Head of caudate nucleus (tissue), 42 donors: ENCODE data around the gene MSRB1.
"Not testable (repeated sequence)": the region's sequence is repeated elsewhere in the genome, so short reads cannot be mapped to it uniquely, and the experiment has no call there.

Experiments
- DNase-seq, 42 donors: peaks; one replicate each; pipeline versions ENCODE4 v3.0.0 to v3.0.0-alpha.2; 2020 to 2021; ENCODE audit warnings: mixed read lengths in 7 of 42
- intact Hi-C: fragments of 100-400 bp; cut with DNase I; formaldehyde crosslinking; loops from one replicate; pipeline ENCODE4 v1.15.0; 2022

Gene MSRB1

DNA sequence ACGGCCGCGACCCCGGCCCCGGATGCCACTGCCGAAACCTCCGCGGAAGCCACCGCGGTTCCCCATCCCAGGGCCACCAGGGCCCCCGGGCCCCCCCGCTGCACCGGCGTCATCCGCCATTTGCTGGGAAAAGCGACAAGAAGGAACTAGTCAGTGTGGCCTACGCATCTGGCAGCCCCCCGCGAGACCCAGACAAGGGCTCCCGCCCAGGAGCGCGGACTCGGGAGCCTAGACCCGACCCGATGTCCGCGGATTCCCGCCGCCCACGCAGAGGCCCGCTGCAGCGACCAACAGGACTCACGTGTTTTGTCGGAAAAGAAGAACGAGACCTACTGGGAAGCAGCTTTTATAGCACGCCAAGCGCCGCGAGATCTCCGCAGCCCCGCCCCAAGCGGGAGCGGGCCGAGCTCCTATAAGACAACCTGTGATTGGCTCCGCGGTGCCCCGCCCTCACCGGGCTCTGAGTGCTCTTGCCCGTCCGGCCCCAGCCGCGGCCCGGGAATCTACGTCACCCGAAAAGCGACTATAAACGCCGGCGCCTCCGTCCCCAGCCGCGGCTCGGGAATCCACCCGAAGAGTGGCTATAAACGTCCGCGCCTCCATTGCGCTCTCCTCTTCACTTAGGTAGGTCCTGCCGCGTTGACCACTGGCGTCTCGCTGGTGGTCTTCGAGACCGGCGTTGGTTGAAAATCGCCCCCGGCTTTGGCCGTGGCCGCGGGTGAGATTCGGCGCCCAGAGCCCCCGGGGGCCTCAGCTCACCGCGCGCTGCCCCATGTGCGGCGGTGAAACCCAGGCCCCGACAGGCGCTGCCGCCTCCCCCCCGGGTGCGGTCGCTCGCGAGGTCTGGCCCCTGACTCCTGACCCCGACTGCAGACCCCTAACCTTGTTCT is 21.8 kb upstream of the MSRB1 start, which contains the start of gene RPS2:
Gene RPS2, minus strand, starts transcription at position 321 of the 890 bp plus-strand sequence. Its CDS starts 201 bp downstream, at position 120.
- intact Hi-C loops, result no loop called here
- peak; percentile 96 to 100 (median 99) for DNase-seq

DNA sequence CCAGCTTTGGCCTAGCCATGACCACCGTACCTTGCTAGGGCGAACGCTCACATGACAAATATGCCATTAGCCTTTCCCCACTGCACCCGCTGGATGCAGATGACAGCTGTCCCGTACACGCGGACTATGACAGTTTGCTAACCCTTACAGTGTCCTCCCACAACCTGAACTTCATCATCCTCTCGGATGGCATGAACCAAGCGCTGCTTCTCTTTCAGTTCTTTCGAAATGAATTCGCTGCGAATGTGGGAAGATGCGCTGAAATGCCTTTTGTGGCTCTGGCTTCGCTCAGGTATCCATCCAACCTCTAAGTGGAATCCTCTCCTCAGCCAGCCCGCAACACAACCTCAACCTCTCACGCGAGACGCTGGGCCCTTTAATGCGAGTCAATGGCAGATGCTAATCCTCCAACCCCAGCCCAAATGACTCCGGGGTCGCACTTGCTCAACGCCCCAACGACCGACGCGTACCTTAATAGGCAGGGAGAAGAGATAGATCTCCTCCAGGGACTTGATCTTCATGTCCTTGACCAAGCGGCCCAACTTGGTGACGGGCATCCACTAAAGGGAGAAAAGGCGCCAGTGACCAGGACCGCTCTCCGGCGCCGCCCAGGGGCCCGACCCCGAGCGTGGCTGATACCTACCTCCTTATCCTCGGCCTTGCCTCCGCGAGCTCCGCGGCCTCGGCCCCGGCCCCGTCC is 21.0 kb upstream of the MSRB1 start:
- intact Hi-C loops, result no loop called here
- peak in 3 of 42 donors; percentile 19 to 43 (median 30) for DNase-seq

DNA sequence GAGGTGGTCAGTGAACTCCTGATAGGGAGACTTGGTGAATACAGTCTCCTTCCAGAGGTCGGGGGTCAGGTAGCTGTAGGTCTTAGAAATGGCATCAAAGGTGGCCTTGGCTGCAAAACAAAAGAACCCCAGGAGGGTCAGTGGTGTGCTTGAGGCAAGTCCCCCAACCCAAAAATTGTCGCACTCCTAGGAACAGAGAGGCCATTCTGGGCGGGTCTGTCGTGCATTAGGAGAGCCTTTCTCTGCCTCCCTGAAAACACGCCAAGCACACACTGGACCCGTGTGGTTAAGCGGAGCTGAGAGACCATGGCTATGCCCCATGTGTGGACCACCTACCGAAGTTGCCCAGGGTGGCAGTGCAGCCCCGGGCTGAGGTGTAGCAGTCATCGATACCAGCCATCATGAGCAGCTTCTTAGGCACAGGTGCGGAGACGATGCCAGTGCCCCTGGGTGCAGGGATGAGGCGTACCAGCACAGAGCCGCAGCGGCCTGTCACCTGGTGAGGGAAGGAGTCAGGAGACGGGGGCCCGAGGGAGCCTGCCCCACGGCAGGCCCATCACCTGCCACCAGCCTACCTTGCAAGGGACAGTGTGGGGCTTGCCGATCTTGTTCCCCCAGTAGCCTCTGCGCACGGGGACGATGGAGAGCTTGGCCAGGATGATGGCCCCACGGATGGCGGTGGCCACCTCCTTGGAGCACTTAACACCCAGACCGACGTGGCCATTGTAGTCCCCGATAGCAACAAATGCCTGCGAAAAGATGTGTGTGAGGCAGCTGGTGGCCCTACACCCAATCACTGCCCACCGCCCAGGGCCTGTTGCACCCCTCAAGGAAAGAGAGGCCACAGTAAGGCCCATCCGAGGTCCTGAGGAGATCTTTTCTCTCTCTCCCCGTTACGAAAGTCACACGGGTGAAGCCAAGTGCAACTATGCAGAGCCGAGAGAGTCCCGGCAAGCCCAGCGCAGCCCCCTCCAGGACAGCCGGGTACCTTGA is 19.5 kb upstream of the MSRB1 start:
- DNase-seq, intact Hi-C loops: not testable (repeated sequence)

DNA sequence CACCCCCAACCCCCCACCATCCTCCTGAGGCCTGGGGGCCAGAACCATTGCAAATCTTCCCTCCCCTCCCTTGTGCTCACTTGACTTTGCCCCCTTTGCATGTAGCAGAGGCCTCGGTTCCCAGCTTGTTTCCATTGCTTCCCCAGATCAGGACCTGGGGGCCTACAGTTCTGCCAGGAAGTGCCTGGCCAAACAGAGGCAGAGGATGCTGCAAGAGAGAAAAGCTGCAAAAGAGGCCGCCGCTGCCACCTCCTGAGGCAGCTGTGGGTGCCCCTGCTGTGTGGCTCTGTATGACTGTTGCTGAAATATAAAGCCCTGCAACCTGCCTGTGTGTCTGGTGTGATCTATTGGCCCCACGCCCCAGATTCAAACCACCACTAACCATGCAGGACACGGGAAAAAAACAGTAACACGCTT is 18.7 kb upstream of the MSRB1 start:
- intact Hi-C loops, result no loop called here
- no peak for DNase-seq

DNA sequence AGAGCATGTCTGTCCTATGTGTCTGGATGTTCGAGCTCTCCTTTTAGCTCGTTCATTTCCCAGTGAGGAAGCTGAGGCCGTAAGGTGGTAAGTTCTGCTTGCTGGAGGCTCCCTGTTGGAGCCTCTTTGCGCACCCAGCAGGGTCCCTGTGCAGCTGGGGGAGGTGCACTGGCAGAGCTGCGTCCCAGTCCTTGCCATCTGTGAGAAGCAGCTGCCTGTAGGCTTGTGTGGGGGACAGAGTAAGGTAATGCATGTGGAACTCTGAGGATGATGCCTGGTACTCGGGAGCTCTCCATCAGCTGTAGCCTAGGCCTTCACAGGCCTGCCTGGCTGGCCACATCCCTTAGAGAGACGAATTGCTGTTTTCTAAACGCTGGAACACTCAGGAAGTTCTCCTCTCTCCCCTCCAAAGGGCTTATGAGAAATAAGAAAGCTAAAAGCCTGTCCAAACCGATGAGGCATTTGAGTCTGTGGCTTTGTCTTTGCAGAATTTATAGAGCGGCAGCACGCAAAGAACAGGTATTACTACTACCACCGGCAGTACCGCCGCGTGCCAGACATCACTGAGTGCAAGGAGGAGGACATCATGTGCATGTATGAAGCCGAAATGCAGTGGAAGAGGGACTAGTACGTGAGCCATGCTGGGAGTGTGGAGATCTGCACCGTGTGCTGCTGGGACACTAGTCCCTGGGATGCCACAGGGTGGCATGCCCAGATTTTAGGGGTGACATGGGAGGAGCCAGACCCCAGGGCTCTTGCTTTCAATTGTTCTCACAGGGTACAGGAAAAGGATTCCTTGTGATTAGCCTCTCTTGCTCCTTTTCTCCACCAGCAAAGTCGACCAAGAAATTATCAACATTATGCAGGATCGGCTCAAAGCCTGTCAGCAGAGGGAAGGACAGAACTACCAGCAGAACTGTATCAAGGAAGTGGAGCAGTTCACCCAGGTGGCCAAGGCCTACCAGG is 17.9 kb upstream of the MSRB1 start:
- intact Hi-C loops, result no loop called here
- no peak for DNase-seq

DNA sequence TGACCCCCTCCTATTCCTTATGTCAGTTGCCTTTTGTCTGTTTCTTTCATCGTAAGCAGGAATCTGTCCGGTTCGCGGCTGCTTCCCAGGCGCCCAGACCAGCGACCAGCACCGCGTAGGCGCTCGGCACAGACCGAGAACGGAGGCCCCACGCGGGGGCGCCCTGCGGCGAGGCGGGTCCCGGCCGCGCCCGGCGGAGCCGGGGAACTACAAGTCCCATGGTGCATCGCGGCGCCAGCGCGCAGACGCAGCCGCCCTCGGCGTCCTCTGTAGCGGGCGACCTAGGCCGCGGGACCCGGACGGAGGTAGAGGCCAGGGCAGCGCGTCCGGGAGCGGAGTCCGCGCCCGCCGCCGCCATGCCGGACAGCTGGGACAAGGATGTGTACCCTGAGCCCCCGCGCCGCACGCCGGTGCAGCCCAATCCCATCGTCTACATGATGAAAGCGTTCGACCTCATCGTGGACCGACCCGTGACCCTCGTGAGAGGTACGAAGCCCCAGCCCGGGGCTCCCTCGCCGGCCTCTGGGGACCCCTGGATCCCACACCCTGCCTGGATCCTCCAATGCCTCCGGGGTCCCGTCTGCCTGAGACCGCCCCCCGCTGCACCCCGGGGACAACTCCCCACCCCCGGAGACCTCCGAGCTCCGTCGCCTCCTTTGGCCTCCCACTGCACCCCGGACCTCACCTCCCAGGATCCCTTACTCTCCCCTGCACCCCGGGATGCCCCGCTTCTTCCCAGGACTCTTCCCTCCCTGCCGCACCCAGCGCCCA is 16.5 kb upstream of the MSRB1 start, which contains the start of gene NDUFB10:
Gene NDUFB10, plus strand, starts transcription at position 270 of the 771 bp plus-strand sequence. Its CDS starts 87 bp downstream, at position 357.
- intact Hi-C loops, result no loop called here
- DNase-seq, result peak; percentile 78 to 98 (median 94)

DNA sequence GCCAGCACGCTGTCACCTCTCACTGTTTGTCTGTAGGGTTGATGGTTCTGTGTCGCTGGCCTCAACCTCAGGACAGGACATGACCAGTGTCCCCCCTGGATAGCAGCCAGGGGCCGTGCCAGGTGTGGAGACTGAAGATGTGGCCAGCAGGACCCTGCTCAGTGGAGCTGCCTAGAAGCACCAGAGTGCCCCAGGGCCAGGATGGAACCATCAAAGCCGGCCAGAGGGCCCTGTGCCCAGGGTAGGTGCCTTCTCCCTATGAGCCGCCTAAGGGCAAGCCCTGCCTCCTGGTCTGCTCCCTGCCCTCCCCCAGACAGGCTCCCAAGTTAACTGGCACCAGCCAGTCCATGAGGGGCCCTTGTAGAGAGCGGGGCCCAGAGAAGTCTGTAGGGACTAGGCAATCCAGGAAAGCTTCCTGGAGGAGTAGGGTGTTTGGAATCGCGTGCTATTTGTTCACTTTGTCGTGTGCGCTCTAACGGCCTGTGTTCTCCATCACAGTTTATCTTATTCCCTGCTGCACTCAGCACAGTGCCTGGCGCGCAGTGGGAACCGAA is 15.8 kb upstream of the MSRB1 start:
- intact Hi-C loops, result no loop called here
- DNase-seq, result no peak

DNA sequence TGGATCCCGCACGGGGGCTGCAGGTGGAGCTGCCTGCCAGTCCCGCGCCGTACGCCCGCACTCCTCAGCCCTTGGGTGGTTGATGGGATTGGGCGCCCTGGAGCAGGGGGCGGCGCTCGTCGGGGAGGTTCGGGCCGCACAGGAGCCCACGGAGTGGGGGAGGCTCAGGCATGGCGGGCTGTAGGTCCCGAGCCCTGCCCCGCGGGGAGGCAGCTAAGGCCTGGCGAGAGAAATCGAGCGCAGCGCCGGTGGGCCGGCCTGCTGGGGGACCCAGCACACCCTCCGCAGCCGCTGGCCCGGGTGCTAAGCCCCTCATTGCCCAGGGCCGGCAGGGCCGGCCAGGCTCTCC is 15.1 kb upstream of the MSRB1 start:
- DNase-seq, intact Hi-C loops: not testable (repeated sequence)

DNA sequence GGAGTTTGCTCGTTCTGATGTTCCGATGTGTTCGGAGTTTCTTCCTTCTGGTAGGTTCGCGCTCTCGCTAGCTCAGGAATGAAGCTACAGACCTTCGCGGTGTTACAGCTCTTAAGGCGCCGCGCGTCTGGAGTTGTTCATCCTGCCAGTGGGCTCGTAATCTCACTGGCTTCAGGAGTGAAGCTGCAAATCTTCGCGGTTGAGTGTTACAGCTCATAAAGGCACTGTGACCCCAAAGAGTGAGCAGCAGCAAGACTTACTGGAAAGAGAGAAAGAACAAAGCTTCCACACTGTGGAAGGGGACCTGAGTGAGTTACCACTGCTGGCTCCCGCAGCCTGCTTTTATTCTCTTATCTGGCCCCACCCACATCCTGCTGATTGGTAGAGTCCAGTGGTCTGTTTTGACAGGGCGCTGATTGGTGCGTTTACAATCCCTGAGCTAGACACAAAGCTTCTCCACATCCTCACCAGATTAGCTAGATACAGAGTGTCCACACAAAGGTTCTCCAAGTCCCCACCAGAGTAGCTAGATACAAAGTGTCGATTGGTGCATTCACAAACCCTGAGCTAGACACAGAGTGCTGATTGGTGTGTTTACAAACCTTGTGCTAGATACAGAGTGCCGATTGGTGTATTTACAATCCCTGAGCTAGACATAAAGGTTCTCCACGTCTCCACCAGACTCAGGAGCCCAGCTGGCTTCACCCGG is 14.6 kb upstream of the MSRB1 start:
- intact Hi-C loops, DNase-seq: not testable (repeated sequence)

DNA sequence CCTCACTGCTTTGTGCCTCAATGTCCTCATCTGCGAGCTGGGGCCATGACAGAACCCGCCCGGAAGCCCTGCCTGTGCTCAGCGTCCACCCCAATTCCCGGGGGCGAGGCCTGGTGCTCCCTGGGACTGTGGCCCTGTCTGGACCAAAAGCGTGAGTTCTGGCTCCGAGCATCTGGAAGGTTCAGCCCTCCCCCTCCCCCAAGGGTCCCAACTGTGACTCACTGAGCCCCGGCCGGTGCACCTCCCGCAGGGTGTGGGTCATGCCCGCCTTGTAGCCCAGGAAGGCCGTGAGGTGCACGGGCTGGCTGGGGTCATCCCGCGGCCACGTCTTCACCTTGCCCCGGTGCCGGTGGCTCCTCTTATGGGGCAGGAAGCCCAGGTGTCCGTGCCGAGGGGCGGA is 10.7 kb upstream of the MSRB1 start:
- intact Hi-C loops, result no loop called here
- no peak for DNase-seq

DNA sequence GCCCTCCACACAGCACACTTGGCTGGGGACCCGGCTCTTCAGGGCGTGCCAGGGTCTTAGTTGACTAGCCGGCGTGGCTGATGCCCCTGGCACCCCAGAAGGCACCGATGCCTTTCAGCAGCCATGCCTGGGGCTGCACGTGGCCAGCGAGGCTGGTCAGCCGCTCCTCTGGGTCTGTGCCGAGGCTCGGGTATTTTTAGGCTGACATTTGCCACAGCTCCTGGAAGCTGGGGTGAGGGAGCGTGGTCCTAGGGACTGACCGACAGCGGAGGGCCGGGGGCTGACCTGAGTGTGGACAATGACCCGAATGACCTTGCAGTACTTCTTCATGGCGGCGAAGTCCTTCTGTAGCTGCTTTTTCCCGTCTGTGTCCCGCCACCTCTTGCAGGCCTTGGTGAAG is 7.6 kb upstream of the MSRB1 start:
- no peak for DNase-seq
- intact Hi-C loops, result no loop called here

DNA sequence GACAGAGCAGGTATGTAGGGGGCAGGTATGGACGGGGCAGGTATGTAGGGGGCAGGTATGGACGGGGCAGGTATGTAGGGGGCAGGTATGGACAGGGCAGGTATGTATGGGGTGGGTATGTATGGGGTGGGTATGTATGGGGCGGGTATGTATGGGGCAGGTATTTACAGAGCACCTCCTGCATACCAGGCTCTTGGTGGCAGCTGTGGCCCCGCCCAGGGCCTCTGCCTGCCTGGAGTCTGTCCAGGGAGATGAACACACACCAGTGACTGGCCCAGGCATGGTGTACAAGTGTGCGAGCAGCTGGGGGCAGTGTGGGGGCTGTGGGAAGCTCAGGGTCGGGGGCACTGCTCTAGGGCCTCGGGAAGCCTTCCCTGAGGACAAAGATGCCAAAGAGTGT is 7.0 kb upstream of the MSRB1 start:
- DNase-seq, result no peak
- intact Hi-C loops, result no loop called here

DNA sequence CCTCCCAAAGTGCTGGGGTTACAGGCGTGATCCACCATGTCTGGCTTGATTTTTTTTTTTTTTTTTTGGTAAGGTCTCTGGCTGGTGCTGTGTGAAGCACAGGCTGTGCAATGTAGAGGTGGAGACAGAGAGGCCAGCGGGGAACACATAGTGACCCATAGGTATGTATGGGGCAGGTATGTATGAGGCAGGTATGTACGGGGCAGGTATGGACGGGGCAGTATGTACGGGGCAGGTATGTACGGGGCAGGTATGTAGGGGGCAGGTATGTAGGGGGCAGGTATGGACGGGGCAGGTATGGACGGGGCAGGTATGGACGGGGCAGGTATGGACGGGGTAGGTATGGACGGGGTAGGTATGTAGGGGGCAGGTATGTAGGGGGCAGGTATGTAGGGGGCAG is 6.5 kb upstream of the MSRB1 start:
- intact Hi-C loops, result no loop called here
- DNase-seq, result no peak

DNA sequence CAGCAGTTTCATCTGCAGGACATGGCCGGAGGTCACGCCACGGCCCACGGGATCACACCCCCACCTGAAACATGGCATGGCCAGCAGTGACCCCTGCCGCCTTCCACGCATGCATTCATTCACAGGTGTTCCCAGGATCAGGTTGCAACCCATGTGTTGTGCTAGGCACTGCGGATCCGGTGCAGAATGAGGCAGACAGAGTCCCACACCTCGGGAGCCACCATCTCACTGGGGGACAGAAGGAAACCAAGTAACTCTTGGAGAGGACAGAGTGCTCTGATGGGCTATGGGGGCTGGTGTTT is 4.3 kb upstream of the MSRB1 start:
- intact Hi-C loops, result no loop called here
- no peak for DNase-seq

DNA sequence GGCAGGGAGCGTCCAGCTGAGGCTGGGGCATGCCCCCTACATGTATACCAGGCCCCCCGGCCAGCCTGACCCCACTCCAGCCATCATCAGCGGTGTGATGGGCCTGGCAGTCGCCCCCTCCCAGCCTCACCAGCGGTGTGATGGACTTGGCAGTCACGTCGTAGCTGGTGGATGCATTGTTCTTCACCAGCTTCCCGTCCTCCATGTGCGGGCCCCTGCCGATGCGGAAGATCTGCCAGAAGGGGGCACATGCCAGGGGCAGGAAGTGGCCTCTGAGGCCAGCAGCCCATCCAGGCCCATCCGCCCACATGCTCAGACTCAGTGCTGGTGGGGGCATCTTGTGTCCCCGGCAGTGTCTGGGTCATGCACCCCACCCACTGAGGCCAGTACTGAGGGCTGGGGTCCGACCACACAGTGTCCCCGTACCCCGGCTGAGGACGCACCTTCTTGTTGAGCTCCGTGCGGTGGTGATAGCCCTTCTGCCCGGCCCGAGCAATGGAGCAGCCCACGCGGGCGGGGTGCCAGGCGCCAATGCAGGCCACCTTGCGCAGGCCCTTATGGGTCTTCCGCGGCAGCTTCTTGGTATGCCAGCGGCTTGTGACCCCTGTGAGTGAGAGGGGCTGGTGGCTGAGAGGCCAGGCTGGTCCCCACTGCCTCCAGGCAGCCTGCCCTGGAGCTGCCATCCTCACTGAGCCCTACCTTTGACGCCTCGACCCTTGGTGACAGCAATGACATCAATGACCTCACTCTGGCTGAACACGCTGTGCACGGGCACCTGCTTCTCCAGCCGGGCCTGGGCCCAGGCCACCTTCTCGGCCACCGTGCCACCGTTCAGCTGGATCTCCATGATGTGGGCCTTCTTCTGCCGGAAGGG is 3.7 kb upstream of the MSRB1 start:
- no peak for DNase-seq

More for the DNA sequence above, 3.7 kb upstream of the MSRB1 start:
- intact Hi-C loops, result no loop called here
